Testis (tissue), 3 donors: ENCODE results near the gene TOM1L2. TPM values are rescaled to one million over a fixed set of nuclear protein-coding genes. Genes with fewer than 3 reads are reported as not detected.
A peak's percentile ranks its signal among the peaks of the same experiment; 100 is the strongest.

ENCODE experiments used
- DNase-seq: peaks from one replicate; pipeline ENCODE4 v3.0.0-alpha.2; 2019
- H3K27ac ChIP-seq, 2 donors: fragments of 200-600 bp; sonication (generic); one replicate each; pipeline ENCODE4 v1.5.1; 2019
- H3K27me3 ChIP-seq: fragments of 200-600 bp; sonication (generic); one replicate; pipeline ENCODE4 v1.5.1; 2019
- H3K36me3 ChIP-seq: fragments of 200-600 bp; sonication (generic); one replicate; pipeline ENCODE4 v1.5.1; 2017; ENCODE audit warnings: low read depth; ENCODE audit errors: missing control alignments
- H3K4me1 ChIP-seq: fragments of 200-600 bp; sonication (generic); one replicate; pipeline ENCODE4 v1.5.1; 2019
- H3K4me3 ChIP-seq, 2 donors: fragments of 200-600 bp; sonication (generic); one replicate each; pipeline ENCODE4 v1.5.1; 2017 to 2019
- H3K9me3 ChIP-seq: fragments of 200-600 bp; sonication (generic); one replicate; pipeline ENCODE4 v1.5.1; 2017
- CTCF ChIP-seq, 3 experiments: fragments of 450-650 bp in 2 of 3; fragments of 200-600 bp in 1 of 3; sonication (generic) in 1 of 3; IDR thresholded peaks; one replicate each; pipeline ENCODE4 v1.5.1; 2016 to 2019; ENCODE audit warnings: antibody characterized with exemption in 3 of 3, mild to moderate bottlenecking in 2 of 3, moderate library complexity in 1 of 3
- POLR2A ChIP-seq: fragments of 450-650 bp; IDR thresholded peaks from one replicate; pipeline ENCODE4 v1.6.1; 2017; ENCODE audit warnings: antibody characterized with exemption, mild to moderate bottlenecking, moderate library complexity
- WGBS, 2 donors: methylation state at CpG; one replicate each; pipeline ENCODE4 v1.1.5; 2018; 5-methylcytosine and 5-hydroxymethylcytosine counted together
- intact Hi-C: fragments of 100-400 bp; cut with DNase I; formaldehyde crosslinking; loops from one replicate; pipeline ENCODE4 v1.15.1; 2023; ENCODE audit warnings: low total_unique reads
- polyA plus RNA-seq: library from polyadenylated mRNA; stranded (reverse); fragments of 350-450 nt; fragmentation: Illumina TruSeq; extraction: RNeasy Lipid Tissue Mini Kit (QIAGEN cat#74804); gene quantifications from one replicate; pipeline ENCODE4 v1.2.3, GENCODE V29; 2014; ENCODE audit warnings: low read depth, low replicate concordance; ENCODE audit not compliant: insufficient read depth
- total RNA-seq, 2 donors: library from RNA; depleted of rRNA; stranded (reverse); fragments of >200 nt; gene quantifications; one replicate each; pipeline ENCODE4 v1.2.3, GENCODE V29; 2016

Gene TOM1L2
- total and polyA plus RNA-seq, 3 donors from 2014 or later = 92.4 to 221 (median 218) TPM

DNA sequence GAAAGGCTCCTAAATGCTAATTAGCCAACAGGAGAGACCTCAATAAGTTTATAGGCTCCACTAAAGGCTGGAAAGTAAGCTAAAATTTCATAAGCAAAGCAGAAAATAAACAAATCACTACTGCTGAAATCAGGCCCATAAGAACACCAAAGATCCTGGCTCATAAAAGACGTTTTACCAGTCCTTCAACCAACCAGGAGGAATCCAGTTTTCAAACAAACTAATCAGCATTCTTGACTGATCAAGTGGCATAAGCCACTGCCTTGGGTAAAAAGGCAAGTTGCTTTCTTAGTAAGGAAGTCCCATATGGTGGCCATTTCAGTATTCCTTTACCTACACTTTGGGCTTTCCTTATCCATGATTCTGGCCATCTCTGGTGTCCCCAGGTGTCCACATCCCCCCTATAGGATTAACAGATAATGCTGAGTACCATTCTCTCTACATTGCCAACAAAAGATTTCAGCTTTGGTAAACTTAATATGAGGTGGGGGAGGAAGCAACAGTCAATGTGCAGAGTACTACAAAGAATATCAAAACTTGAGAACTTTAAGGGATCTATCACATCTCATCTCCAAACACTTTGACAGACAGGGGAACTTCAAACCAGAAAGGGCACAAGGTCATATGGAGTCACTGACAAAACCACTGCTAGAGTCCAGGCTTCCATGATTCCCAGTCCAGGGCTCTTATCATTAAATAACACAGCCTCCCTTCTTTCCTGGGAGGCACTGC, 1.3 kb downstream of the TOM1L2 start:
- Histone ChIP-seq H3K9me3 (no peaks in the 10 kb centered on the region), H3K4me3 (peak overlapping the region in 1 of 2 donors; percentile 93), H3K4me1 (peaks cover 21% of the 10 kb centered on the region), H3K36me3 (no peaks in the 10 kb centered on the region), H3K27ac (peak overlapping the region in 1 of 2 donors; percentile 35), H3K27me3 (no peaks in the 10 kb centered on the region)
- TF ChIP-seq CTCF (IDR thresholded peaks at IDR 0.05) = no peak
- TF ChIP-seq POLR2A = no peak
- 21 to 50% methylated on average over 1 of the region's 1 CpG for WGBS, 2 donors
- DNase-seq = no peak
- intact Hi-C loops = no loop called here

- no peak overlapping the region for H3K27ac ChIP-seq
- no peak overlapping the region for H3K4me3 ChIP-seq
- H3K36me3 ChIP-seq = no peaks in the 10 kb centered on the region
- no peak for DNase-seq
- H3K4me1 ChIP-seq = peaks cover 31% of the 10 kb centered on the region
- intact Hi-C loops = no loop called here
- 67 to 75% methylated on average over 3 of the region's 3 CpGs for WGBS, 2 donors
- no peaks in the 10 kb centered on the region for H3K9me3 ChIP-seq
- no peaks in the 10 kb centered on the region for H3K27me3 ChIP-seq
- TF ChIP-seq CTCF (IDR thresholded peaks at IDR 0.05) = no peak
- no peak for TF ChIP-seq POLR2A
Measured at GRCh38 chr17:17966399-17966798, 5.8 kb downstream of the TOM1L2 start.

DNA sequence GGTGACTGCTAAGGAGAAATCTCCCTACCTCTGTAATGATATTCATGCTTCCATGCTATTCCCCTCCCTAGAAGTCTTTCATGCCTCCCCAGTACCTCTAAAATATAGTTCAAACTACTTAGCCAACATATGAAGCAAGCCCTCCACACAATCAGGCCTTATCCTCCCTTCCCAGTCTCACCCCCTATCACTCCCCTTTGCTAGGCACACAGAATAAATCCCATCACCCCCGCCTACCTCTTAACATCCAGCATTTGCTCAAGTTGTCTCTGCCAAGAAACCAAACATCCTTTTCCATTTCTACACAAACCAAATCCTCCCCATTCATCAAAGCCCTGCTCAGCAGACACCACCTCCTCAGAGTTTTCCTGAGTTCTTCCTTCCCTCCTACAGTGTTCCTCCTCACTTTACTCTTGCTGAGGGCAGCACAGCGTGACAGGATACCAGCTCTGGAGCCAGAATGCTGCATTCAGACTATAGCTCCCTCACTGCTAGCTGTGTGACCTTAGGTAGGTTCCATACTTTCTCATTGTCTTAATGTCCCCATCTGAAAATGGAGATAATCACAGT, 7.0 kb downstream of the TOM1L2 start:
- Histone ChIP-seq H3K4me1 (peaks cover 28% of the 10 kb centered on the region), H3K9me3 (no peaks in the 10 kb centered on the region), H3K36me3 (no peaks in the 10 kb centered on the region), H3K27ac (no peak overlapping the region), H3K27me3 (no peaks in the 10 kb centered on the region), H3K4me3 (no peak overlapping the region)
- TF ChIP-seq CTCF (IDR thresholded peaks at IDR 0.05) (no peak), POLR2A (no peak)
- intact Hi-C loops = no loop called here
- DNase-seq = no peak
- WGBS, 2 donors = 66 to 86% methylated on average over 2 of the region's 2 CpGs

DNA sequence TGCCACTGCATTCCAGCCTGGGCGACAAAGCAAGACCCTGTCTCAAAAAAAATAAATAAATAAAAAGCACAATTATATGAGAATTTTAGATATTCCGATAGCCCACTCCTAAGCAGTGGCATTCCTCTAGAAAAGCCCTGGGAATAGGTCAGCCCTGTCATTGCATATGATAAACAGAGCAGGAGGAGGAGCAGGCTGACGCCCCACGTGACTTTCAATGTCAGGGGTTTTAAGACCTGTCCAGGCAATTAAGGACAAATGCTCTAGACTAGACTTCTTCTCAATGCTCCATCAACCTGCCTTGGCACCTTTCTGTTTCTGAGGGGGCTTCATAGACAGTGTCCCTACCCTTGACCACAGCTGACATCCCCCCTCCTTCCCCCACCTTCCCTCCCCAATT, 7.5 kb downstream of the TOM1L2 start:
- H3K27ac ChIP-seq = no peak overlapping the region
- WGBS, 2 donors = 80 to 85% methylated on average over 4 of the region's 4 CpGs
- H3K27me3 ChIP-seq = no peaks in the 10 kb centered on the region
- no peak overlapping the region for H3K4me3 ChIP-seq
- intact Hi-C loops = no loop called here
- H3K9me3 ChIP-seq = no peaks in the 10 kb centered on the region
- H3K4me1 ChIP-seq = peaks cover 31% of the 10 kb centered on the region
- no peak for TF ChIP-seq CTCF (IDR thresholded peaks at IDR 0.05)
- TF ChIP-seq POLR2A = no peak
- no peaks in the 10 kb centered on the region for H3K36me3 ChIP-seq
- DNase-seq = no peak
